GM18867 (cell line): ENCODE results near the gene UROC1.

Source experiments
- ATAC-seq: cut with Tn5 transposase; IDR thresholded peaks from one replicate; pipeline ENCODE4 v1.9.1; 2021; ENCODE audit warnings: mild to moderate bottlenecking, moderate library complexity; ENCODE audit not compliant: unreplicated experiment

Gene UROC1

GRCh38 chr3:126464997-126465396, 52.6 kb downstream of the UROC1 start:
- ATAC-seq: no peak

GRCh38 chr3:126464494-126464893, 53.1 kb downstream of the UROC1 start:
- ATAC-seq: no peak

GRCh38 chr3:126464093-126464492, 53.5 kb downstream of the UROC1 start:
- ATAC-seq: no peak

DNA sequence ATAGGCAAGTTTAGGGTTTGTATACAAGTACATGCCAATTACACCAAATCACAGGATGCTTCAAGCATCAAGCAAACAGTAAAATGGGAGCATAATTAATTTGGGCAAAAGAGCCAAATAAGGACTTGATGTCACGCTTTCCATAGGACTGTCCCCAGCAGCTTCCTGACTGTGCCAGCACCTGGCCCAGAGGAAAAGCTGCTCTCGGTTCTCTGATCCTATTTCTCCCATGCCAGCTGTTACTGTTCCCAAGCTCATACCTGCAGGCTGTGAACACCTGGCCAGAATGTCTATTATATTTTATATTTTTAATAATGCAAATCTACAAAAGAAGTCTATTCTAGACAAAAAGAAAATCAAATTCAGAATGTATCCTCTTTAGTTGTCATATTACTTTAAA, 54.1 kb downstream of the UROC1 start:
- no peak for ATAC-seq

GRCh38 chr3:126461450-126462070, 56.0 kb downstream of the UROC1 start:
- no peak for ATAC-seq

DNA sequence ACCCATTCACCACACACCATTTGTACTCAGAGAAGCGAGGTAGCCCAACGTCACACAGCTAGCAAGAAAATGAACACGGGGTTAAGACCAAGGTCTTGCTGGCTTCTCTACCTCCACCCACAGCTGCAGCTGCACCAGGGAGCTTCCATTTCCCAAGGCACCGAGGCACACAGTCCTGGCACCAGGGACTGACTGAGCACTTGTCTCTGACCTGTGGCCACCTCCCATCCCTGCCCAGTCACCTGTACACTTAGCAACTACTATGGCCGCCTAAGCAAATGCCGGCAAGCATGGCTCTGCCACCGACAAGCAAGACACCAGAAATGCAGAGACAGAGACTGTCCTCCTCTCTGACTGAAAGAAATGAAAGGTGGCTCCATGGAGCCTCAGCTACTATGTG, 57.2 kb downstream of the UROC1 start:
- no peak for ATAC-seq

DNA sequence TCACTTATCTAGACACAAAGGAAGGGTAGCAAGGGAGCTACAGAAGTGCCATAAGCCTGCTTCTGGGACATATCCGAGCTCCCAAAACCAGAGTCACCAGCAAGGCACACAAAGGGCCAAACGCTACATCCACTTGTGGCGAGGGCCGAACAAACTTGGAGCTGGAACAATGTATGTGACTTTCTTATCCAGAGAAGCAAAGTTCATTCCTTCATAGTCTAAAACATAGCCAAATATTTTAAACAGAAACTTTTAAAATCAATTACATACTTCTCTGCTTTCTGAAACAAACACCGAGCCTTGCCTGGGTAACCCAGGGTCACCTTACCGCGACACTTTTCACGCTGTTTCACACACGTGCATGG, 57.8 kb downstream of the UROC1 start:
- no peak for ATAC-seq

DNA sequence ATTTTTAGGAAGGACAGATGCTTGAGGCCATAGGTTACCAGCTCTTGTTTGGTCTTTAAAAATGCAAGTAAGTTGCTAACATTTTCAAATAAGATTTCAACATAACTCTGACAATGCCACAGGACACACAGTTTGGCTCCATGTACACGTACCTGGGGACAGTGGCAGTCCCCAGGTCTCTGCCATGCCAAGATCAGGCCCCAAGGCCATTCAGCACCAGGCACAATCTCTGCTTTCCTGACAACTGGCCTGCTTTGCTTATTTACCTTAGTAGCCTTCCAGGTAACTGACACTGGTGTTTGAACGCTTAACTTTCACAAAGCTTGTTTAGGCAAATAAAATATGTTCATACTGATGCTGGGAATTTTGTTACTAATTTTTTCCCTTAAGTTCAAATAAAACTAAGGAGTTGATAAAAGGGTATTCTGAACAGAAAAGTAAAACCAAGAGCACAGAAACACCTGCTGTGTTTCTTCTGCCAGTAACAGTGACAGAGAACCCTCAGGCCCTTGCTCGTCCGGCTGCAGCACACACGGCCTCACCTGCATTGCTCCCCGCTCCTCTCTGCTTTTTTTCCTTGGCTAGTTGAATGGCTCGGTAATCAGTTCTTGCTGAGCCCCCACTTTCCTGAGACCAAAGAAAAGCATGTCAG, 58.3 kb downstream of the UROC1 start:
- ATAC-seq: no peak

GRCh38 chr3:126456766-126457388, 60.7 kb downstream of the UROC1 start:
- ATAC-seq: no peak

DNA sequence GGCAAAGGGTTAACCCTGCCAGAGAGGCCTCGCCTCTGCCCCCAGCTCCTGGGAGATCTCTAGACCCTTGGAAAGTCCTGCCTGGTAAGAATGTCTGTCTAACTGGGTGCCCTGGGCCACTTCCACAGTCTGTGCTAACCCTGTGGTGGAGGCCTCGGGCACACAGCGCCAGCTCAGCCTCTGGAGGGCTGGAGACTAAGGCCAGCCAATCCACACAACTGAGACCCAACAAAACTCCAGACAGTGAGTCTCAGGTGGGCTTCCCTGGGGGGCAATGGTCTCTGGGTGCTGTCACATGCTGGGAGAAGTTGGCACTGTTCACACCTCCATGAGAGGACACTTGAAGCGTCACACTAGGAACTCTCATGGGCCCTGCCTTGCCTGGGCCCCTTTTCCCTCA, 61.4 kb downstream of the UROC1 start:
- no peak for ATAC-seq

DNA sequence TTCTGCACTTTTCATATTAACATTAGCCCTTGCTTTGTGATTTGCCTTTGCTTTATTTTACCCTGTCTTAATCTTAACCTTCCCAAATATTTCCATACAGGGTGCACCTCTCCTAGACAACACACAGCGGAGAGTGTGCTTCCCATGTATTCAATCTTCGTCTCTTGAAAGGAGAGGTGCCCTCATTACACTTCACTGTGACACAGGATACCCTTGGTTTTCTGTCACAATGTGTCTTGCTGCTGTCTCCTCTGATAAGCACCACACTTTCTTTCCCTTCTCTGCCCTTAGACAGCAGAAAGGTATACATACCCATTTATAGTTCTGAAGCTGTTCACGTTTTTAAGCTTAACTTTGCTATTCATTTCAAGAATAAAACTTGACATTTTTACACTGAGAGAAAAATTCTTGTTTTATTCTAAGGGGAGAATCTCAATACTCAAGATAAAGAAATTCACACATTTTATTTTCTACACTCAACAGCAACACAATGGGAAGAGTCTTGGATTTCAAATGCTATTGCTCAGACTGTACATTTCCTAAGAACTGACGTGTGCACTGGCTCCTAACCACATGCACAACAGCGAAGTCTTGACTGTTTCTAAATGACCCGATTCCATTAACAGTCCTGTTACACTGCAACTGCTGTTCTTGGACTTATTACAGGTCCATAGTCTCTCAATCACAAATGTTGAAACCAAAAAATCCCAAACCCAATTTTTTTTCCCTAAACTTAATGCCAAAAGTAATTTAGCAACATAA, 63.0 kb downstream of the UROC1 start:
- ATAC-seq: no peak

DNA sequence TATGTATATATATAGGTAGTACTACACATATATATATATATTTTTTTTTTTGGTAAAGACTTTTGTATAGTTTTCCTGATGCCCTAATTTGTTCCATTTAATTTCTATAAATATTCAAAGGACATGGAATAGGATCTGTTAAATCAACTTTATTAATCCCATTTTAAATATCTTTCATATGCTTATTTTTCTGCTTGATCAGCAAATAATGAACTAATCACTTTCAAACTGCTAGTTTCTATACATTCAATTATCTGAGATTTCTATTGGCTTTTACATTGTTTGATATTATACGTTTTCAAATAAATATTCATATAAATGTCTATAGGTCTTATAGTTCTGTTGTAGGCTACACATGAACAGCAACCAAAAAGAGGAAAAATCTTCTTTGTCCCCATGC, 63.5 kb downstream of the UROC1 start:
- ATAC-seq: no peak

DNA sequence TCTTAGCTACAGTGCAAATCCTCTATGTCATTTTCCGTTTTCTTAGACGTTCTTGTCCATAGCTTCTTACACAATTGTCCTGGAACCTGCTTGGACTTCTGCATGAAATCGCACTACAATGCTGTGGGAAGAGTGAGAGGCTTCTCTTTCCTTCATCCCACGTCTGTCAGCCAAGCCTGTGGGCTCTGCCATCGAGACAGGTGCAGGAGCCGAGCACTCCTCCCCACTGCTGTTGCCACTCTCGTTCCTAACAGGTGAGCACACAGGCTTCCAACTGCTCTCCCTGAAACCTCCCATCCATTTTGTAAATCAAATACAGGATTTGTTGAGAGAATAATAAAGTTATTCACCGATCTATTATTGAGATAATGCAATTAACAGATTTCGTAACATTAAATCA, 65.4 kb downstream of the UROC1 start:
- ATAC-seq: no peak

GRCh38 chr3:126451511-126451910, 66.1 kb downstream of the UROC1 start:
- no peak for ATAC-seq

DNA sequence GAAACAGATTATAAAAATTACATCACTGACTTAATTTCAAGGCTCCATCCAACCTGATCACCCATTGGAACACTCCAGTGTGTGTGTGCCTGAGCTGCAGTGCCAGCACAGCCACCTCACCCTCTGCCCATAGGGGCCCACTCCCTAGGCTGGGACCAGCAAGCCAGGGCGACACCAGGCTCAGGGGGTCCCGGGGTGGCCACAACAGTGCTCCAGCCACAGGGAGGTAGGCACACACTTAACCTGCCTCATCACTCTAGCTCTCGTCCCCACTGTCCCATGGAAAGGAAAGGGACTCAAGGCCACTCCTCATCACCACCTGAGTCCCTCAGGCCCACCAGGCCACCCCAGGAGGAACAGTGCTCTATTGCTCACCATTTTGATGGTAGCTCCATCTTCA, 66.8 kb downstream of the UROC1 start:
- ATAC-seq: no peak

- no peak for ATAC-seq
Observed at GRCh38 chr3:126450219-126450618, 67.4 kb downstream of the UROC1 start.

DNA sequence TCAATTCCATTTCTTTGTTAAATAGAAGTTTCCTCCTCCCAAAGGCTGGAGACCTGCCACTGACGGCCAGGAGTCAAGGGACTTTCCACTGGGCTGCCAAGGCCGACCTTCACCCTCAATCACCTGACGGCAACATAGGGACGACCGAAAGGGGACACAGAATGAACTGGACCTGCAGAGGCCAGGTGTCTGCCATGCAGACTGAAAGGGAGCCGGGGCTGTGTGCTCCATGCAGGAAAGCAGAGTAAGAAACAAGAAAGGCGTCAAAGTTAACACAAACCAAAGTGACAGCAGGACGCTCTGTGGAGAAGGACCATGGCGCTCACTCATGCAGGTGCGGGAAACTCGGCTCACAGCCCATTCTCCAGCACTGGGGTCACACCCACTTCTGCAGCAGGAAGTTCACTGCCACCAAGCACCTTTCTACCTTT, 67.9 kb downstream of the UROC1 start:
- no peak for ATAC-seq

DNA sequence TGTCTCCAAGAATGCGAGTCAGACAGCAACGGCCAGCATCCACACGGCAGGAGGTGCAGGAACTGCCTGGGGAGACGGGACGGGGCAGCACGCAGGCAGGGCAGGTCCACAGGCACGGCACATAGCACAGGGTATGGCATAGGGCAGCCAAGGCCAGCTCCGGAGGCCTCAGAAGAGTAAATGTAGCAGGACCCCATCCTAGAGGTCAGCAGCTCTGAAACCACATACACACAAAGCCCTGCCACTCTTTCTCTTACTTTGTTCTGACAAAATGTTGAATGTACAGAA, 68.7 kb downstream of the UROC1 start:
- ATAC-seq: no peak

DNA sequence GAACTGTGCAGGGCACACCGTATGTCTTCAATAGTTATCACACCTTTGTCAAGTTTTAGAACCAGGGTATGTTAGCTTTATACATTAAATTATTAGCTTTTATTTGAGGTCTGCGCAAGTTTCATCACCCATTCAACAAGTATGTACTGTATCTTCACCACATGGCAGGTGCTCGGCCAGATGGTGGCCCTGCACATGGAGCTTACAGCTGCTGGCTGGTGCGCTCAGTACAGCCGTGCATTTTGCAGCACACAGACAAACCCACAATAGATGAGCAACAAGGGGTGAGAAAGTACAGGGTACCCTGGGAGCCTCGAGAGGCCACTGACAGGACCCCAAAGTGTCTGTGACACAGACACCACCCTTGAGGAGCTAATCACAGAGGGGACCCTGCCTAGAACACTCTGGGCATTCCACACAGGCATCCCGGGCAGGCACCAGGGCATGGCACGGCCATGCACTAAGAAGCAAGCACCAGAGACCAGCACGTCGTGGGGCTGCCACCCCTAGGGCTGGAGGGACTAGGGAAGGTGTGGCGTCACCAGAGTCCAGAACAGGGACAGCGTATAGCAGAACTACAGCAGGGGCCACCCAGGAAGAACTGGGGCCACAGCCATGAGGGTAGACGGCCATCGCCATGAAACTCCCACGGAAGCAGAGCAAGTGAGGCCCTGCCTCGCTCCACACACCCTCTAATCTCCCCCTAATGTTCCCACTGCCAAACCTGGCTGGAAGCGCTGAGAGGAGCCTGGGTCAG, 69.3 kb downstream of the UROC1 start:
- ATAC-seq: no peak

DNA sequence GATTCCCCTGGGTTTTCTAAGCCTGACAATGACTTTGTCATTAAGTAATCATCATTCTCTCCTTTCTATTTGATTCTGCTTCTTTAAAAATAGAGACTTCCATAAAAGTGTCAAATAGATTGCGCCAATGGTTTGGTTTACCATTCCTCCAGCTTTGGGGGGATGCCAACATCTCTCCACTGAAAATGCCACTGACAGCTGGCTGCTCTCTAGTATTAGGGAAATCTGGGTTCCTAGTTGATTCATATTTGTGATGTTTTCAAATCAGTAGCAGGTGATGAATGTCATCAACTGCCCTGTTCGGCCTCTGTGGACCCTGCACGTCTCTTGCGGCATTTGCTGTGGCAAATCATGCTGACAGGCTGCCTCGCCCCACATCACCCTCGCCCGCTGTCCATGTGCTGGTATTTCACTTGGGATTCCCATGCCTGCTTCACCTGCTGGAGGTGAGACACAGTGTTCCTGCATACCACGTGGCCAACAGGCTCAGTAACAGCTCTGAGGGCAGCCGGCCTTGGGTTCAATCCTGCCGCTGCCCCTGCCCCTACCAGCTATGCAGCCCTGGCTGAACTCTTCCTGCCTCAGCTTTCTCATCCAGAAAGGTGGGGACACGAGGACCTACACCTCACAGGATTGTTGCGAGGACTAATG, 70.0 kb downstream of the UROC1 start:
- no peak for ATAC-seq

GRCh38 chr3:126446791-126447190, 70.8 kb downstream of the UROC1 start:
- ATAC-seq: no peak
